Measurements from ENCODE around the gene LNX1.
"Not testable (repeated sequence)": the region's sequence is repeated elsewhere in the genome, so short reads cannot be mapped to it uniquely, and the experiment has no call there.

Gene LNX1

GRCh38 chr4:53453385-53453784, 137.9 kb downstream of the LNX1 start:
- DNase-seq, result no peak

DNA sequence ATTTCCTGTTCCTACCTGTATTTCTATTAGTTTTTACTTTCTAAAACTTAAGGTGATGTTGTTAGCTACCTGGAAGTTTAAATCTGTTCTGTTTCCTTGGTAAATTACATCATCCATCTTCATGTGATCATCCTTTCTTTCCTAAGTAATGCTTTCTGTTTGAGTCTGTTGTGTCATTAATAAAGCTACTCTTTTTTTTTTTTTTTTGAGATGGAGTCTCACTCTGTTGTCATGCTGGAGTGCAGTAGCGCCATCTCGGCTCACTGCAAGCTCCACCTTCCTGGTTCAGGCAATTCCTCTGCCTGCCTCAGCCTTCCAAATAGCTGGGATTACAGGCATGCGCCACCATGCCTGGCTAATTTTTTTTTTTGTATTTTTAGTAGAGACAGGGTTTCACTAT, 140.5 kb downstream of the LNX1 start:
- DNase-seq, result no peak

GRCh38 chr4:53444954-53445353, 146.3 kb downstream of the LNX1 start:
- DNase-seq, result no peak

GRCh38 chr4:53441564-53441963, 149.7 kb downstream of the LNX1 start:
- no peak for DNase-seq

GRCh38 chr4:53436251-53436650, 155.0 kb downstream of the LNX1 start:
- no peak for DNase-seq

DNA sequence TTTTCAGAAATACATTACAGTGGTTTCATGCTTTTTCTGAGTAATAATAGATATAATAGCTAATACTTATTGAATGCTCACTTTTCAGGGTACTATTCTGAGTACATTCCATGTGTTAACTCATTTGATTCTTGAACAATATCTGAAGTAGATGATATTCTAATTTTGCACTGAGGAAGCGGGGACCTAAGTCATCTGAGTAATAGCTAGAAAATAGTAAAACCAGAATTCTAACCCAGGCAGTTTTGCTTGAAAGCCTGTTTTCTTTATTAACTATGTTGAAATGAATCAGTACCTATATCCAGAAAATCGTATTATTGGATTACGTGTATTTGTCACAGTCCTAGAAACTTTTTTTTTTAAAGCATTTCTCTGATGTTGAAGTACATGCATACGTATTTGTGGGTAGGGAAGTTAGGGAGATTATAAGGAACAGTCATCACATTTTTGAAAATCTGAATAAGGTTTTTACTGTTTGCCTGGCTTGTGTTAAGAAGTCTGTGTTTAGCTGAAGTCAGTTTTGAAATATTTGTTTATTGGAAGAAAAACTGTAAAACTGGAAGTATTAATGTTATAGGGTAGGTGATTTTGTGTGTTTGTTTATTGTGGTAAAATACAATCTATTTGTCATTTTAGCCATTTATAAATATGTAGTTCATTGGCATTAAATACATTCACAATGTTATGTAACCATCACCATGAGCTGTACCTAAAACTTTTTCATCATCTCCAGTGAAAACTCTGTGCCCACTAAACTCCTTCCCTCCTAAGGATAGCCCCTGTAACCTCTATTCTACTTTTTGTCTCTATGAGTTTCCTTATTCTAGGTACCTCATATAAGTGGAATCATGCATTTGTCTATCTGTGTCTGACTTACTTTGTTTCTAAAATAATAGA, 158.5 kb downstream of the LNX1 start:
- no peak for DNase-seq

DNA sequence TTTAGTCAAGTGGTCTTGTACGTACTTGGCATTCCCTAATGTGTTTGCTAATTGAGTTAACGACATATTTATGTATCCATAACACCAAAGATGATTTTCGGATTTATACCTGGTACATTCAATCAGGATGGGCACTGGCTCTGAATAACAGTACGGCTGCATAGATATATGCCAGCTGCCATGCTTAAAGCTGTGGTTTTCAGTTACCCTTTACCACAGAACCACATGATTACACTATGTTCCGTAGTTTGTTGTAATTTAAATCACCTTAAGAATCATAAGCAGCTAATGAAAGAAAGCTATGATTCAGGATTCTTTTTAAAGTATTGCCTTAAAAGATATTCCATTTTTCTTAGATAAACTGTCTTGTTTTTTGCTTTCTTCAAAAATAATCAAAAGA, 160.2 kb downstream of the LNX1 start:
- no peak for DNase-seq

- DNase-seq, result no peak
Measured at GRCh38 chr4:53427366-53427765, 163.9 kb downstream of the LNX1 start.

GRCh38 chr4:53424280-53424679, 167.0 kb downstream of the LNX1 start:
- no peak for DNase-seq

GRCh38 chr4:53422367-53422766, 168.9 kb downstream of the LNX1 start:
- DNase-seq, result no peak

- DNase-seq, result no peak
Measured at GRCh38 chr4:53421791-53422190, 169.5 kb downstream of the LNX1 start.

- DNase-seq, result no peak
Measured at GRCh38 chr4:53419208-53419607, 172.1 kb downstream of the LNX1 start.

GRCh38 chr4:53409479-53409878, 181.8 kb downstream of the LNX1 start:
- not testable (repeated sequence) for DNase-seq
